Osteoblast (primary cell): ENCODE measurements around the gene TXNDC11. TPM values are rescaled to one million over a fixed set of nuclear protein-coding genes. Genes with fewer than 3 reads are reported as not detected.
A peak's percentile ranks its signal among the peaks of the same experiment; 100 is the strongest.

ENCODE experiments used
- DNase-seq: peaks from one replicate; pipeline ENCODE4 v3.0.0; 2011; ENCODE audit warnings: low spot score, mixed read lengths; ENCODE audit not compliant: insufficient read length; ENCODE audit errors: missing footprints
- H2AFZ ChIP-seq: 2 replicates; pipeline ENCODE4 v1.6.0; 2011; ENCODE audit warnings: mild to moderate bottlenecking, low read length
- H3K27ac ChIP-seq: 2 replicates; pipeline ENCODE4 v1.5.1; 2011; ENCODE audit warnings: mild to moderate bottlenecking, low read depth, low read length, moderate library complexity
- H3K27me3 ChIP-seq: 2 replicates; pipeline ENCODE4 v1.6.0; 2012; ENCODE audit warnings: mild to moderate bottlenecking, control low read depth, inconsistent platforms, low read length, moderate library complexity; ENCODE audit not compliant: insufficient read depth
- H3K36me3 ChIP-seq: 2 replicates; pipeline ENCODE4 v1.5.1; 2011; ENCODE audit warnings: mild to moderate bottlenecking, low read length, control low read depth, moderate library complexity; ENCODE audit not compliant: insufficient read depth
- H3K4me1 ChIP-seq: 2 replicates; pipeline ENCODE4 v1.5.1; 2011; ENCODE audit warnings: mild to moderate bottlenecking, low read length, control low read depth, moderate library complexity; ENCODE audit not compliant: insufficient read depth
- H3K4me2 ChIP-seq: 2 replicates; pipeline ENCODE4 v1.6.0; 2011; ENCODE audit warnings: mild to moderate bottlenecking, low read length; ENCODE audit not compliant: insufficient read depth
- H3K4me3 ChIP-seq: fragments of 200-600 bp; sonication (generic); 3 replicates; pipeline ENCODE4 v1.5.1; 2012; ENCODE audit warnings: mild to moderate bottlenecking, low read length, inconsistent platforms; ENCODE audit not compliant: insufficient read depth
- H3K79me2 ChIP-seq: 2 replicates; pipeline ENCODE4 v1.6.0; 2012; ENCODE audit warnings: mild to moderate bottlenecking, low read length, control low read depth, inconsistent platforms; ENCODE audit not compliant: insufficient read depth
- H3K9me3 ChIP-seq: 2 replicates; pipeline ENCODE4 v1.5.1; 2011; ENCODE audit warnings: low read depth, low read length, control low read depth
- H4K20me1 ChIP-seq: 2 replicates; pipeline ENCODE4 v1.6.0; 2012; ENCODE audit warnings: mild to moderate bottlenecking, low read length, control low read depth; ENCODE audit not compliant: insufficient read depth
- total RNA-seq: library from RNA; depleted of rRNA; stranded (reverse); fragments of >200 nt; gene quantifications from 2 replicates; pipeline ENCODE4 v1.2.3, GENCODE V29; 2012
- TF ChIP-seq, protein P1 (sequence below): IDR thresholded peaks from 2 replicates; pipeline ENCODE4 v1.5.1; 2011; ENCODE audit warnings: mild to moderate bottlenecking, low read depth, low read length, moderate library complexity; ENCODE audit errors: extremely low read depth

The TXNDC11 gene
- total RNA-seq, 1 donor, result 26.1 TPM

DNA sequence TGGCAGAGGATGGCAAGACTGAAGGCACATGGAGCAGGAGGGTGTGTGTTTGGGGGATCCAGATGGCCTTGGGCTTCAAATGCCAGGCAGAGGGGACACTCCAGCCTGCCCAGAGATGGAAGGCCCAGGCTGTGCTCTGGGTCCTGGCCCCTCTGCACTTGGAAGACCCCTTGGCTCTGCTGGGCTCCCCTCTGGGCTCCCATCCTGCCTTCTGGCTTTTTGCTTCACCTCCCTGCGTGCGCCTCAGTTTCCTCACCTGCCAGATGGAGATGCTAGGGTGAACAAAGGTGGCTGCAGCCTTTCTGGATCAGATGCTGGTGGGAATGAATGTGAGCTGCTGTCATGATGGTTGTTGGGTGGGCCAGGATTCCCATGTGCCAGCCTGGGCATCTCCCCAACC, 71.4 kb downstream of the TXNDC11 start:
- no peaks in the 10 kb centered on the region for H3K27me3 ChIP-seq
- H3K9me3 ChIP-seq, result no peaks in the 10 kb centered on the region
- peaks cover 52% of the 10 kb centered on the region for H4K20me1 ChIP-seq
- H3K4me3 ChIP-seq, result no peak overlapping the region
- H3K4me1 ChIP-seq, result peaks cover 14% of the 10 kb centered on the region
- no peak for DNase-seq
- peaks cover 29% of the 10 kb centered on the region for H3K79me2 ChIP-seq
- H2AFZ ChIP-seq, result no peak overlapping the region
- no peak overlapping the region for H3K27ac ChIP-seq
- no peaks in the 10 kb centered on the region for H3K36me3 ChIP-seq
- no peak overlapping the region for H3K4me2 ChIP-seq
- TF ChIP-seq, protein P1, sequence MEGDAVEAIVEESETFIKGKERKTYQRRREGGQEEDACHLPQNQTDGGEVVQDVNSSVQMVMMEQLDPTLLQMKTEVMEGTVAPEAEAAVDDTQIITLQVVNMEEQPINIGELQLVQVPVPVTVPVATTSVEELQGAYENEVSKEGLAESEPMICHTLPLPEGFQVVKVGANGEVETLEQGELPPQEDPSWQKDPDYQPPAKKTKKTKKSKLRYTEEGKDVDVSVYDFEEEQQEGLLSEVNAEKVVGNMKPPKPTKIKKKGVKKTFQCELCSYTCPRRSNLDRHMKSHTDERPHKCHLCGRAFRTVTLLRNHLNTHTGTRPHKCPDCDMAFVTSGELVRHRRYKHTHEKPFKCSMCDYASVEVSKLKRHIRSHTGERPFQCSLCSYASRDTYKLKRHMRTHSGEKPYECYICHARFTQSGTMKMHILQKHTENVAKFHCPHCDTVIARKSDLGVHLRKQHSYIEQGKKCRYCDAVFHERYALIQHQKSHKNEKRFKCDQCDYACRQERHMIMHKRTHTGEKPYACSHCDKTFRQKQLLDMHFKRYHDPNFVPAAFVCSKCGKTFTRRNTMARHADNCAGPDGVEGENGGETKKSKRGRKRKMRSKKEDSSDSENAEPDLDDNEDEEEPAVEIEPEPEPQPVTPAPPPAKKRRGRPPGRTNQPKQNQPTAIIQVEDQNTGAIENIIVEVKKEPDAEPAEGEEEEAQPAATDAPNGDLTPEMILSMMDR, result no peak

DNA sequence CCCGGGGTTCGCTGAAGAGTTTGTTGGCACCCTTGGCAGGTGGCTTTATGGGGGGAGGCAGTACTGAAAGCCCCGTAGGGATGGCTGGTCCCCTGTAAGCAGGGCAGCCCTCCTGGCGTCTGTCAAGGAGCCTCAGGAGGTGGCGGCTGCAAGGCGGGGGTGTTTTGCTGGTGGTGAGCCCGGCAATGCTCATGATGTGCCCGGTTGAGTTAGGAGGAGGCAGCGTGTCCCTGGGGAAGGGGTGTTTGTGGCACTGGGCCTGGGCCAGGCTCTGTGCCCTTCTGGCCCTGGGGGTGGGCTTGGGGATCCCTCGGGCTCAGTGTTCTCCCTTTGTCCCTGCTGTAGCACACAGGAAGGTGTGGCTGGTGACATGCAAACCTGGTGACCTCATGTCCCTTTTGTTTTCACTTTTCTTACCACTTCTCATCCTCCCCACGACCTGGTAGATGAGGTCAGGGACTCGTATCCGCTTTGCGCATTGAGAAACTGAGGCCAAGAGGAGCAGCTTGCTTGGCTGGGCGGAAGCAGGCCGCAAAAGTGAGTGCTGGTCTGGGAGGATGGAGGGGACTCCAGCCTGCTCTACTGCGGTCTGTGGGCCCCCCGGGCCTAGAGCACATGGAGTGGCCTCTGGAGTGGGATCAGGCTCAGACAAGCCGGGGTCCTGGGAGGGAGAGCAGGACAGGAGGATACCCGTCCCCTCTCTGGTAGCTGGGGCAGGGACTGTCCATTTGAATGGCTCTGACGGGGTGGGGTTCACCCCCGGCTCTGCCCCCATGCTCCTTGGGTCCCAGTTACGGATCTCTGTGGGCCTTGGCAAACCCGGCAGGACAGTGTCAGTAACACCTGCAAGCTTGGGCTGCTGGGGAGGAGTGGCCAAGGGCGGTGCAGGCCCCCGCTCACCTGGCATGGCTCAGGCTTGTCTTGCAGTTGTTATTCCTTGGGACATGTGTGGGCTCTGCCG, 72.2 kb downstream of the TXNDC11 start:
- Histone ChIP-seq H4K20me1 (peaks cover 49% of the 10 kb centered on the region), H3K79me2 (peaks cover 29% of the 10 kb centered on the region), H3K4me1 (peaks cover 14% of the 10 kb centered on the region), H3K4me3 (peak overlapping the region; percentile 82), H3K36me3 (no peaks in the 10 kb centered on the region), H3K9me3 (no peaks in the 10 kb centered on the region), H3K27me3 (no peaks in the 10 kb centered on the region), H3K27ac (no peak overlapping the region), H3K4me2 (peak overlapping the region; percentile 88), H2AFZ (no peak overlapping the region)
- DNase-seq, result peak; percentile 78
- TF ChIP-seq, protein P1, result no peak

GRCh38 chr16:11669380-11670146, 73.1 kb downstream of the TXNDC11 start:
- TF ChIP-seq, protein P1, result no peak

More at GRCh38 chr16:11669380-11670146, 73.1 kb downstream of the TXNDC11 start:
- H4K20me1 ChIP-seq, result peaks cover 44% of the 10 kb centered on the region
- no peaks in the 10 kb centered on the region for H3K36me3 ChIP-seq
- H3K27ac ChIP-seq, result no peak overlapping the region
- peak overlapping the region; percentile 82 for H3K4me3 ChIP-seq
- H3K9me3 ChIP-seq, result no peaks in the 10 kb centered on the region
- H2AFZ ChIP-seq, result no peak overlapping the region
- no peaks in the 10 kb centered on the region for H3K27me3 ChIP-seq
- H3K79me2 ChIP-seq, result peaks cover 25% of the 10 kb centered on the region
- H3K4me2 ChIP-seq, result peak overlapping the region; percentile 88
- DNase-seq, result peak; percentile 94
- H3K4me1 ChIP-seq, result peaks cover 14% of the 10 kb centered on the region
